Stimulated activated CD8-positive, alpha-beta memory T cell treated with anti-CD3 and anti-CD28 coated beads, Interleukin-4, amount 100 ng/mL, for 24 hours (primary cell): ENCODE results near the gene KCTD3.

Experiments
- DNase-seq: peaks from one replicate; pipeline ENCODE4 v3.0.0-alpha.2; 2020; ENCODE audit warnings: low read depth

The KCTD3 gene

DNA sequence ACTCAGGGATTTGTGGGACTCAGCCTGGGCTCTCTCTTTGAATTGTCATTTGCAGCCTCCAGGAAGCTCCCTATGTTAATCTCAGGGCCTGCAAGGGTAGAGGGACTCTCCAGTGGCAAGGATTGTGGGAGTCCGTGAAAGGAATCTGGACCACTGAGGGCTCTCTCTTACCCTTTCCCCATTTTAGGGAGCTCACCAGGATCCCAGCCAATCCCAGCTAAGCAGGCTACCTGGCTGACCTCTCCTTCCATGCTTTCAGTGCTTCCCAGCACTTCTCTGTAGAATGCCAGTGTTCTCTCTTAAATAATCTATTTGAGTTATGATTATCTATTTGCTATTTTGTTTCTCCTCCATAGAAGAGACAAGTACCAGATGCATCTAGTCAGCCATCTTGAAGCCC is 9.6 kb upstream of the KCTD3 start:
- DNase-seq, result no peak

DNA sequence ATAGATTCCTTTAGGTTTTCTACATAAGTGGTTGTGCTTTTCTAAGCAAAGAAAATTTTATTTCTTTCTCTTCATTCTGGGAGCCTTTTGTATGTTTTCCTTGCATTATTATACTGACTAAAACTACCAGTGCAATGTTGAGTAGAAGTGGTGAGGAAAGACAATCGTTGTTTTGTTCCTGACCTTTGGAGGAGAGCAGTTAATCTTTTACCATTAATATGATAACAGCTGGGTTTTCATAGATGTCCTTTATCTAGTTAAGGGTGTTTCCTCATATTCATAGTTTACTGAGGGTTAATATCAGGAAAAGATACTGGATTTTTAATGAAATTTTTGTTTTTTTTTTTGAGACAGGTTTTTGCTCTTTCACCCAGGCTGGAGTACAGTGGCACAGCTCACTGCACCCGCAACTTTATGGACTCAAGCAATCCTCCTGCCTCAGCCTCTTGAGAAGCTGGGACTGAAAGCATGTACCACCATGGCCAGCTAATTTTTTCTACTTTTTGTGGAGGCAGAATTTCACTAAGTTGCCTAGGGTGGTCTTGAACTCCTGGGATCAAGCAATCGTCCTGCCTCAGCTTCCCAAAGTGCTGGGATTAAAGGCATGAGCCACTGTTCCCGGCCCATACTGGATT is 9.0 kb upstream of the KCTD3 start:
- no peak for DNase-seq

DNA sequence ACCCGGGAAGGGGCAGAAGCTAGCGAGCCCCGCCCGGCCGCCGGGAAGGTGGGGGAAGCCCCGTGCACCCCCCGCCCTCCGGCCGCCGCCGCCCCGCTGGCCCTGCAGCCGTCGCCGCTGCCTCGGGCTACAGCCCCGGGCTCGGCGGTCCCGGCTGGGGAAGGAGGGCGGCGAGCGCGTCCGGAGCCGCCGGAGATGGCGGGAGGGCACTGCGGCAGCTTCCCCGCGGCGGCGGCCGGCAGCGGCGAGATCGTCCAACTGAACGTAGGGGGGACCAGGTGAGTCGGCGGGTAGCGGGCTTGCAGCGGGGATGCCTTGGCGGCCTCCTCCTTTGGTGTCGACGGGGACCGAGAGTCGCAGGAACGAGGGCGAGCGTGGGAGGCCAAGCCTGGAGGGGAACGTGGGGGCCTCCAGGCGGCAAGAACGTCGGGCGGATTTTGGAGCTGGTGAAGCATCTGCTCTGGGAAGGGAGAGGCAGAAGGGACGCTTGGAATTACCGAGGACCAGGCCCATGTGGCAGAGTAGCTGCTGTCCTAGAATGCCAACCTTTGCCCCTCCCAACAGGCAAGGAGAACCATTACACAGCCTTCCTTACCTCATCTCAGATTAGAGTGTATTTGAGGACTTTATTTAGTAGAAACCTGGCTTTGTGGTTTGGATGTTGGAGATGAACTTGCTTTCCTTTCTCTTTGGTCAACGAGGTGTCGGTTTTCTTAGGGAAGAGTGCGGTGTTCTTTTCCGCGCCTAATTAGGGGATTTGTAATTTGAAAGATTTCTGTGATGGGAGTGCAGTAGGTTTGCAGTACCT is 591 bp downstream of the KCTD3 start:
- peak; percentile 4 for DNase-seq

DNA sequence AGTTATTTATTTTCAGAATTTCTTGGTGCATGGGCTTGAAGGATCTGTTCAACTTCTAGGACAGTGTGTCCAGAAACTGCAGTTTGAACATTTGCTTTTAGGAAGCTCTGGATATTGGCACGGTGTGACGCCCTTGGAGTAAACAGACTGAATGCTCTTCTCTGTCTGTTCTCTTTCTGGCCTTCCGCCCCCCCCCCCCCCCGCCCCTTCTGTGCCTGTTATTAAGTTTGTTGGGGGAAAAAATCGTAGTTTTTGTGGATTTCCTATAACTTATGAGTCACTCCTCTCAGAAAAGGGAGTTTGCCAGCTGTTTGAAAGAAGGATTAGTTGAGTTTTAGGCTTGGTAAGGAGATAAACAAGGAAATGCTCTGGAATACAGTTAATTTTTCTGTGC is 1.2 kb downstream of the KCTD3 start:
- no peak for DNase-seq

DNA sequence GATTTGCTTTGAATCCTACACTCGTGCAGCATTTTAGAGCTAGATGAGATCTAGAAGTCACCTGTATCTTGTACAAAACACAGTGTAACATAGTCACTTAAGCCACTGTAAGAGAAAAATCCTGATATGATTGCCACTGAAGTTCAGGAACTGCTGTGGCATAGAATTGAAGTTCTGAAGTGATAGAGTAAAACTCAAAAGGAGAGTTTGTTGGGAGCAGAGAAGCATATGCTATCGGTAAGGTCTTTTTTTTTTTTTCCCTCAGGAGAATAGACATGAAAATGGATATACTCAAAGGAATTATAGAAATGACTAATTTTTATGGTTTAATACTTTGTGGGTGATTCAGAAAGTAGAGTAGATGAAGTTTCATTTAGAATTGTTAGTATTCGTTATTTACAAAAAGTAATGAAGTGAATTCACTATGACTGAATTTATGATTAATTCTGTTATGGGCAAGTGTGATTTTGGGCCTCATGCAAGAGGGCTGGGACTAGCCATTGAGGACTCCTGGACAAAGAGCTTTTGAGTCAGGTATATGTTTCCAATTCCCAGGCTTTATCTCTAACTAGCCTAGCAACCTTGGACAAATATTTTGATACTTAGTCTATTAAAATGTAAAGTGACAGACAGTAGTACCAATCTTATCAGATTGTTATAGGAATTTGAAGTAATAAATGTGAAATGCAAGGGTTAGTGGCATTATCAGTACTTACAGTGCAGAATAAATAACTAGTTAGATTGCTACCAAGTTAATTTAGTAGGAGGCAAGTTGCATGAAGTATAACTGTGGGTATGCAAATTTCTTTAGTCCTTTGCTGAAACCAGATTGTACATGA is 3.1 kb downstream of the KCTD3 start:
- DNase-seq, result no peak

DNA sequence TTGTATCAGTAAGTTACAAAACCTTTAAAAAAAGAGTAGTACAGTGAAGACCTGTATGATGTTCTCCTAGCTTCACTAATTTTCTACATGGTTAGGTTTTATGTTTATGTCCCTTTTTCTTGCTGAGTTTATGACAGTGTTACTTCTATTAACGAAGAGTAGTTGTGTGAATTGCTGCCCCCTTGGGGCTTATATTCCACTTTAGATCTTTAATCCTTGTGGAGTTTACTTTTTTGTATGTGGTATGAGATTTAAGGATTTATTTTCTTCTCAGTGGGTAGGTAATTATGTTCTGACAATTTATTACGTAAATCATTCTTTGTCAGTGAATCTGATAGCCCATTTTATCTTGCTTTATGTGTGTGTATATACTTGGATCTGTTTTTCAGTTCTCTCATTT is 14.8 kb downstream of the KCTD3 start:
- DNase-seq, result no peak

DNA sequence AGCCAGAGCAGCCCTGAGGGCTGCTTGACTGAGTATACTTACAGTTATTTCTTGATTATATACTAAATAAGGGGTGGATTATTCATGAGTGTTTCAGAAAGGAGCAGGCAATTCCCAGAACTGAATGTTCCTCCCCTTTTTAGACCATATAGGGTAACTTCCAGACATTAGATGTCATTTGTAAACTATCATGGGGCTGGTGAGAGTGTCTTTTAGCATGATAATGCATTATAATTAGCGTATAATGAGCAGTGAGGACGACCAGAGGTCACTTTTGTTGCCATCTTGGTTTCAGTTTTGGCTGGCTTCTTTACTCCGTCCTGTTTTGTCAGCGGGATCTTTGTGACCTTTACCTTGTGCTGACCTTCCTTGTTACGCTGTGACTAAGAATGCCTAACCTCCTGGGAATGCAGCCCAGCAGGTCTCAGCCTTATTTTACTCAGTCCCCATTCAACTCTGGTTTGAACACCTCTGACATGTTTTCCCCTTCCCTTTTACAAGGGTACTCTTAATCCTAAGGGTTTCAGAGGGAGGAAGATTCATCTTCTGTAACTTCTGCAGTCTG is 16.2 kb downstream of the KCTD3 start:
- no peak for DNase-seq

DNA sequence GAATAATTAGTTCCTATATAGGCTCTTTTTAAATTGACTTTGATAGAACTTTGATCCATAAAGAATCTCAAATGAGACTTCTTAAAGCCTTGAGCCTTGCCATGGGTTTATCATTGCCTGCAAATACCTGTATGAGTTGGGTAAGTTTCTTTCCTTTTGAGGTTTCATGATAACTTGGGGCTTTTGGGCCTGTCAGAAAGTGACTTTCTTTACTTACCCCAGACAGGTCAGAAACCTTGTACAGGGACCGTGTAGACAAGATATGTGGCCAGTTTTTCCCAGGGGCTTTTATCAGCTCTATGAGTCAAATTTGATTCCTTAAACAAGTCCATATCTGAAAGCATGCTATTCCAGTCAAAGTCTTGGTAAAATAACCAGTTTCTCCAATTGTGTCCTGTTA is 17.3 kb downstream of the KCTD3 start:
- no peak for DNase-seq

DNA sequence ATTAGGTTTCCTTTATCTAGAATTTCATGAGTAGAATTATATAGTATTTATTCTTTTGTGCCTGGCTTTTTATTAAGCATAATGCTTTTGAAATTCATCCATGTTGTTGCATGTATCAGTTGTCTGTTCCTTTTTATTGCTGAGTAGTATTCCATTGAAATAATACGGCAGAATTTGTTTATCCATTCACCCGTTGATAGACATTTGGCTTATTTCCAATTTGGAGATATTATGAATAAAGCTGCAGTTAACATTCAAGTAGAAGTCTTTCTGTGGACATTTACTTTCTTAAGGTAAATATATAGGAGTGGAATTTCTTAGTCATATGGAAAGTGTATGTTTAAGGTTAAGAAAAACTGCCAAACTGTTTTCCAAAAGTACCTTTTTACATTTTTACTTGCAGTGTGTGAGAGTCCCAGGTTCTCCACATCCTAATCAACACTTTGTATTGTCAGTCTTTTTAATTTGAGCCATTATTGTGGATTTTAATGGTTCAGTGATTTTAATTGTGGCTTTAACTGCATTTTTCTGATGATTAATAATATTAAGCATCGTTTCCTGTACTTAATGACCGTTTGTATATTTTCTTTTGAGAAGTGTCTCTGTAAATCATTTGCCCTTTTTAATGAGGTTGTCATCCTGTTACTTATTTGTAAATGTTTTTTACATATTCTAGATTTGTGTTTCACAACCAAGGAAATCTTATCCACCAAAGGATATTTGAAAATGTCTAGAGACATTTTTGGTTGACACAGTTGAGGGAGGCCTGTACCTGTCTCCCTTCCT is 22.7 kb downstream of the KCTD3 start:
- DNase-seq, result no peak

DNA sequence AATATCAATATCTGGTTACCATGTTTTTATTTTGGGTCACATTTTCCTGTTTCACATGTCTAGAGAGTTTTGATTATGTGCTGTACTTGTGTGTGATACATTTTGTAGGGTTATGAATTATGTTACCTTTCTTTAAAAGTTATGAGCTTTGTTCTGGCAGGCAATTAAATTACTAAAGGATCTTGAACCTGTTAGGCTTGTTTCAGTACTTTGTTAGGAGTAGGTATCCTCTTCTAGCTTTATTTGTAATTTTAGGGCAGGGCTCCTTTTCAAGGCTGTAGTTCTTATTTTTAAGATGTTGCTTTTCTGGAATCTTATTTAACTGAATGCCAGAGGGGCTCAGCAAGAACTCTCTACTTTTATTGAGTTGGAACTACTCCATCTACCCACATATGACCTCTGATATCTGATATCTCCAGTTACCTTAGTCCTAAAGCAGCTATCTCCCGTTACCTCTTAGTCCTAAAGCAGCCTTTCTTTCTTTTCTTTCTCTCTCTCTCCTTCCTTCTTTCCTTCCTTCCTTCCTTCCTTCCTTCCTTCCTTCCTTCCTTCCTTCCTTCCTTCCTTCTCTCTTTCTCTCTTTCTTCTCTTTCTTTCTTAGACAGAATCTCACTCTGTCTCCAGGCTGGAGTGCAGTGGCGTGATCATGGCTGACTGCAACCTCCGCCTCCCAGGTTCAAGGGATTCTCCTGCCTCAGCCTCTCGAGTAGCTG is 23.8 kb downstream of the KCTD3 start:
- no peak for DNase-seq

DNA sequence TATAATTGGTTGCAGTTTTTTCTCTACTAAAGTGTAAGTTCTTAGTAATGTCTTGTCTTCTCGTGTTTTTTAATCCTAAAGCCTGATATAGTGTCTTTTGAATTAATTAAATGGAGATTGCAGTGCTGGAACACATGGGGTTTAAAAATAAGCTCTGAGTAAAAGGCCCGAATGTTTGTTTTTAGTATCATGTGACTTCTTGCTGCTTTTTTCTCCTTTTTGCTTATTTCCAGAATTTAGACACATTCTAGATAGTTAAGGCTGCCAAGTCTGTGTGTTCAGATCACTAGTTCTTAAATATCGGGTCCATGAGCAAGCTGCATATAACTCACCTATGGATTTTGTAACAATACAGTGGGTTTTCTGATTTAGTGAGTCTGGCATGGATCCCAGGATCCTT is 27.5 kb downstream of the KCTD3 start:
- no peak for DNase-seq

DNA sequence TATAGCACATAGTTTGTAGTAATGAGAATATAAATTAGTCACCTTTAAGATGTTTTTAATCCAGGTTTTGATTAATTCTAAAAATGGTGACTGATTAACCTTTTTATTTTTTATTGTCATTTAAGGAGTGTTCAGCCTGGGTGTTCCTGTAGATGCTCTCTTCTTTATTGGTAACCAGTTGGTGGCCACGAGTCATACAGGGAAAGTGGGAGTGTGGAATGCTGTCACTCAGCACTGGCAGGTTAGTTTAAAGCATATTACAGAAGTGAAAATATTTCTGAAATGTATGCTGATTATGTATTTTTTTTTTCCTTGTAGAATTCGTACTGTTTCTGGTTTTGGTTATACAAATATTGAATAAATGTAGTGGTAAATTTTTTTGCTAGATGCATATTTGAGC is 28.1 kb downstream of the KCTD3 start:
- DNase-seq, result no peak

DNA sequence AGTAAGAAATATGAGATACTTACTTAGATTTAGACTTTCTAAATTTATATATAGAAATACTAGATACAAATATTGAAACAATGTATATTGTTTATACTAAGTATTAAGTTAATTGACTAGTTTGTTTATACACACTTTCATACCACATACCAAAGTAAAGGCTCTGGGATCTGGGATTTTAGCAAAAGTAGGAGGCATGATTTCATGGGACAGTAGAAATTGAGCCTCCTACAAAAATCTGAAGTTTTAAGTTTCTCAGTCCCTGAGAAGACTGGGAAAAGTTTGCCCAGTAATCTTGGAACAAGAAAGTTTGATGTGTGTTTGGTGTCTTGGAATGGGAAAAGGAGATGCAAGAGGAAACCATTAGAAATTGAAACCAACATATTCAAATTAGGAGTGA is 30.9 kb downstream of the KCTD3 start:
- DNase-seq, result no peak

DNA sequence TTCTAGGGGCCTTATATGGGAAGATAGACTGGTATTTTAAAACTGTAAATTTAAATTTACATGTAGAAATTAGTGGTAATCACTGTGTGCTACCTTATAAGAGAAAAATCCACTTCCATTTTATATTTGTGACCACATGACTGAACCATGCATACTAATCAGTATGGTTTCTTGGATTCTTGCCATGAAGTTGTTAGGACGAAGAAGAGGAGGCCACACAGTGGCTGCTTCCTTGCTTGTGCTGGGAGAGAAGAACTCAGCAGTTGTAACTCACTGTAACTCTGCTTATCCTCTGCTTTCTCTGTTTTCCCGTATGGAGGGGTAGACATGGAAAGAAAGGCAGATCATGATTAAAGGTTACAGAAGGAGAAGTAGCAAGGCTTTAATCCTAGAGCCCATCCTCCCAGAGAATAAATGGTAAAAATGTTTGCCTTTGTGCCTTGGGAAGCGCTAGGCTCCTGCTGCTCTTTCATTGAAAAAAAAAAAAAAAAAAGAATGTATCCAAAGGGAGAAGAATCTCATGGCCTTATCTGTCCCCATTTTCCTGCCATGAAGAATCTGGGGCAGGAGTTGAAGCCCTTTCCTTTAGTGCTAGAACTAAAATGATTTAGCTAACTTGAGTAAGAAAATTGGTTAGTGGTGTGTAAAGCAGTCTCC is 32.4 kb downstream of the KCTD3 start:
- DNase-seq, result no peak

DNA sequence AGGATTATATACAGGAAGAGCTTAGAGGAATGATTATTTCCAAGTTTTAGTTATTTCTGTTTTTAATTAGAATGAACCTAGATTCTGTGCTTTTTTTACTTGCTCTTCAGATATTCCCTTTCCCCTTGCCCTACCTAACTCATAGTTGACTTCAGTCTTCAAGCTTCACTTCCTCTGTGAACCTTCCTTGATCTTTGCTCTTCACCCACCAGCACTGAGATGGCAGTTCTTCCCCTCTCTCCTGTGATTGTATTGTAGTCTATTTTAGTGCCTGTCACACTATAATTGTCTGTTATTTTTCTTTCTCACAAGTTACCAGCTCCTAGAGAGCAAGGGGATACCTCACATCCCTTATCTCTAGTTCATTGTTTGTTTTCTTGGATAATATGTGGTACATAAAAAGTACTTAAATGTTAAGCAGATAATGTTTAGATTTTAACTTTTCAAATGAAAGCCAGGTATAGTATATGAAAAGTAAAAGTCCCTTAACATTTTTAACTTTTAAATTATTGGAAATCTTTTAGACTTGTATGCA is 33.2 kb downstream of the KCTD3 start:
- no peak for DNase-seq

DNA sequence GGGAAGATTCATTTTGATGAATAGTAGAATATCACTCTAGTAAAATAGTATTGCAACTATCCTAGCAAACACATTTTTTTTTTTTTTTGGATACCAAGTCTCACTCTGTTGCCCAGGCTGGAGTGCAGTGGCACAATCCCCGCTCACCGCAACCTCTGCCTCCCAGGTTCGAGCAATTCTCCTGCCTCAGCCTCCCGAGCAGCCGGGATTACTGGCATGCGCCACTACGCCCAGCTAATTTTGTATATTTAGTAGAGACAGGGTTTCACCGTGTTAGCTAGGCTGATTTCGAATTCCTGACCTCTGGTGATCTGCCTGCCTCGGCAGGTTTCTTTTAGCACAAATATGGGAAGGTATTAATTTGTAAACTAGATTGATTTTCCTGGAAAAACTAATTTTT is 33.8 kb downstream of the KCTD3 start:
- no peak for DNase-seq

DNA sequence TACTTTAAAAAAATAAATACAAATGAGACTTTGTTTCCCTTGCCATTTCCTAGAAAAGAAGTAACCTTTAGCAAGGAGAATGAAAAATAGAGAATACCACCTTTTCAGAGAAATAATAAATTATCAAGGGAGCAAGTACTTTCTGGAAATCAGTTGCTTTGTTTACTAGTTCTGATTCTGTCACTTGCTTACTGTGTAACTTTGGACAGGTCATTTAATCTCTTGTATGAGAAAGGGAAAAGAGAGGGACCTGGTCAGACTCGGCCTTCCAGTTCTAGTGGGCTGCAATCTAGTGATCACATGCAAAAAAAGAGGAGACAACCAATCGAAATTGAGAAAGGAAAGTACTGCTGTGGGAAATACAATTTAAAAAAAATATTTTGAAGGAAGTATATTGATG is 34.2 kb downstream of the KCTD3 start:
- no peak for DNase-seq

DNA sequence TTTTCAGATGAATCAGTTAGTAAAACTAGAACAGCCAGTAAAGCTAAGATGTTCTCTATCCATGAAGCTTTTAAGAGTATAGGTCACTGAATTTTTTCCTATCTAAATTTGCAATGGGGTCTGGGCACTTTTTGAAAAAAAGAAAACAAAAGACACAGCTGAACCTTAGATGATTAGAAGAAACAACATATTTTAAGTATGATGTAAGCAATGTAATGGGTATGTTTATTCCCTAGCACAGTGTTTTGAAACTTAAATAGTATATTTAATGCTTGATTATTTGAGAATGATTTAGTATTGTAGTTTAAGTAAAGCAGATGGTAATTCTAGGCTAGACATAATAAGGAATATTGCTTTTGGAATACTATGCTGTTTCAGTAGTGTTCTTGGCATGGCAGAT is 36.2 kb downstream of the KCTD3 start:
- DNase-seq, result no peak

DNA sequence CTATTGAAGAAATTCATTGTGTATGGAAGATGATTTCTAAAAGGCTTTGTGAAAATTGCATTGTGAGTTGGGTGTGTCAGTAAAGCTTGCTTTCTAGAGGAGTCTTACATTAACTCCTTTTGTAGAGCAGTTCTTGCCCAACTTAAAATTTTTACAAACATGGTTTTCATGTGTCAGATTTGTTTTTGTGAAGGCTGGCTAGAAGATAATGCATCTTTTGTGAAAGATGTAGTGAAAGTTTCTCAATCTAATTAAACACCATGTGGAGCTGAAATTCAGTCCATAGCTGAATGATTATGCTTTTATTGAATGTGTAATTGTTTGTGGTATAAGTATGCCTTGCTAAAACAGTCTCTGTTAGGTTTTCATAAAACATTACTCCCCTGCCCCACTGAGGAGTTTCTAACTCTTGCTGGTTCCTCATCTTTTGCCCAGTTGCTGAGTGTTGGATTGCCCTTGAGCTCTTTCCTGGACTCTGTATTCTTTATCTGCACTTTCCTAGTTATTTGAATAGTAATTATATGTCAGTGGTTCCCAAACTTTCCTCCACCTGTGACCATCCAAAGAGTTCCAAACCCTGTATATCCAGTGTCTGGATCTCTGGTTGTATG is 38.0 kb downstream of the KCTD3 start:
- DNase-seq, result no peak

DNA sequence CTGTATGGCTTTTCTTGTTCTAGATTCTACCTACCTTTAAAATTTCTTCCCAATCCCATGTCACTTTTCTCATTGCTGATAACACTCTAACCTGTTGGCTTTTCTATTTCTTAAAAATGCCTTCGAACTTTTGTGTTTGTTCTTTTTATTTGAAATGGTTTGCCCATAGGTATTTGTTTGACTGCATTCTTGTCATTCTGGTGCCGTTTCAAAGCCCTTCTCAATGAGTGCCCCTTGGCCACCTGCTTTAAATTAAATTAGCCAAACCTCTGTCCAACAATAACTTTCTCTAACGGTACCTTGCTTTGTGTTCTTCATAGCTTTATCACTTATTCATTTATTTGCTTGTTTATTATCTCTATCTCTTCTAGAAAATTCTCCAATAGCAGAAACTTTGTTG is 38.9 kb downstream of the KCTD3 start:
- DNase-seq, result no peak
